SK-N-SH (cell line): ENCODE measurements around the gene FRMD8. TPM values are rescaled to one million over a fixed set of nuclear protein-coding genes. Genes with fewer than 3 reads are reported as not detected.

Experiments
- CTCF ChIA-PET: fragments of 300-600, 350-600 bp; formaldehyde crosslinking; extraction: SDS; loops from one replicate; lab custom pipeline; 2021; lab: Yijun Ruan, JAX
- POLR2A ChIA-PET: fragments of 350-600 bp; sonication (Branson Sonifier 250); formaldehyde crosslinking; extraction: SDS; loops from one replicate; lab custom pipeline; 2020; ENCODE audit warnings: antibody characterized with exemption, inconsistent platforms; lab: Yijun Ruan, JAX
- DNase-seq: peaks from one replicate; pipeline ENCODE4 v3.0.0; 2012
- H2AFZ ChIP-seq: fragments of 200-600 bp; sonication (generic); 2 replicates; pipeline ENCODE4 v1.8.1; 2016; ENCODE audit warnings: antibody characterized with exemption, mild to moderate bottlenecking, low read depth
- H3F3A ChIP-seq: fragments of 200-600 bp; sonication (generic); replicated peaks from 2 replicates; pipeline ENCODE3; 2016; ENCODE audit warnings: antibody characterized with exemption, mild to moderate bottlenecking; ENCODE audit not compliant: insufficient read depth
- H3K27ac ChIP-seq, 2 experiments: fragments of 200-500 bp in 1 of 2; fragments of 200-600 bp in 1 of 2; sonication (Bioruptor generic) in 1 of 2; sonication (generic), shearing (Covaris generic) in 1 of 2; 2 replicates each; pipeline versions ENCODE4 v1.5.1 to v1.6.1; 2014 to 2016; ENCODE audit warnings: low read depth in 2 of 2, inconsistent platforms in 1 of 2, low read length in 1 of 2, mild to moderate bottlenecking in 1 of 2, mixed read lengths in 1 of 2
- H3K27me3 ChIP-seq: fragments of 200-600 bp; sonication (generic), shearing (Covaris generic); 2 replicates; pipeline ENCODE4 v1.6.1; 2016; ENCODE audit warnings: mixed run types; ENCODE audit not compliant: insufficient read depth
- H3K36me3 ChIP-seq, 2 experiments: fragments of 200-500 bp in 1 of 2; fragments of 200-600 bp in 1 of 2; sonication (Bioruptor generic) in 1 of 2; sonication (generic) in 1 of 2; replicated peaks in 1 of 2; 2 replicates each; pipeline versions ENCODE3 to v1.5.1; 2014 to 2016; ENCODE audit warnings: low read length in 1 of 2, mild to moderate bottlenecking in 1 of 2; ENCODE audit not compliant: insufficient read depth in 2 of 2, control insufficient read depth in 1 of 2
- H3K4me1 ChIP-seq, 2 experiments: fragments of 200-500 bp in 1 of 2; fragments of 200-600 bp in 1 of 2; sonication (Bioruptor generic) in 1 of 2; sonication (generic), shearing (Covaris generic) in 1 of 2; 2 replicates each; pipeline versions ENCODE4 v1.5.1 to v1.6.1; 2014 to 2016; ENCODE audit warnings: low read depth in 1 of 2, low read length in 1 of 2, mixed run types in 1 of 2; ENCODE audit not compliant: insufficient read depth in 2 of 2, control insufficient read depth in 1 of 2
- H3K4me2 ChIP-seq: fragments of 200-600 bp; sonication (generic), shearing (Covaris generic); 2 replicates; pipeline ENCODE4 v1.6.1; 2017; ENCODE audit warnings: mixed run types
- H3K4me3 ChIP-seq, 2 experiments: fragments of 200-500 bp in 1 of 2; fragments of 200-600 bp in 1 of 2; sonication (Bioruptor generic) in 1 of 2; sonication (generic), shearing (Covaris generic) in 1 of 2; 2 replicates each; pipeline versions ENCODE4 v1.5.1 to v1.8.1; 2014 to 2016; ENCODE audit warnings: low read depth in 2 of 2, inconsistent platforms in 1 of 2, low read length in 1 of 2, mild to moderate bottlenecking in 1 of 2, mixed read lengths in 1 of 2, moderate library complexity in 1 of 2
- H3K79me2 ChIP-seq: fragments of 200-600 bp; sonication (generic); 2 replicates; pipeline ENCODE4 v1.8.1; 2017; ENCODE audit warnings: mild to moderate bottlenecking; ENCODE audit not compliant: insufficient read depth
- H3K9ac ChIP-seq: fragments of 200-600 bp; sonication (generic); 2 replicates; pipeline ENCODE4 v1.6.1; 2017; ENCODE audit warnings: mixed run types
- H3K9me2 ChIP-seq: fragments of 200-600 bp; sonication (generic); 2 replicates; pipeline ENCODE4 v1.6.1; 2017; ENCODE audit warnings: mixed run types
- H3K9me3 ChIP-seq: fragments of 200-600 bp; sonication (generic); 2 replicates; pipeline ENCODE4 v1.6.1; 2017; ENCODE audit warnings: mixed run types, mild to moderate bottlenecking, moderate library complexity
- H4K20me1 ChIP-seq: fragments of 200-600 bp; sonication (generic); 2 replicates; pipeline ENCODE4 v1.6.1; 2017; ENCODE audit warnings: mild to moderate bottlenecking, mixed run types; ENCODE audit not compliant: insufficient read depth
- CHD2 ChIP-seq: fragments of 150-350 bp; IDR thresholded peaks from 2 replicates; pipeline ENCODE4 v1.6.1; 2018; ENCODE audit warnings: low read length; ENCODE audit not compliant: partially characterized antibody
- ELF1 ChIP-seq: IDR thresholded peaks from 2 replicates; pipeline ENCODE4 v1.4.0; 2012
- EP300 ChIP-seq, 2 experiments: IDR thresholded peaks; 2 replicates each; pipeline versions ENCODE4 v1.4.0 to v1.6.1; 2012; ENCODE audit warnings: borderline replicate concordance in 1 of 2, low read depth in 1 of 2, low read length in 1 of 2
- EZH2phosphoT487 ChIP-seq: fragments of 200-600 bp; sonication (generic); IDR thresholded peaks from 2 replicates; pipeline ENCODE4 v1.6.1; 2017; ENCODE audit warnings: low read depth, mixed run types, mild to moderate bottlenecking, antibody characterized with exemption, moderate library complexity, borderline replicate concordance
- MEF2A ChIP-seq: IDR thresholded peaks from 2 replicates; pipeline ENCODE4 v1.4.0; 2012; ENCODE audit warnings: low read depth, borderline replicate concordance
- MXI1 ChIP-seq: IDR thresholded peaks from 2 replicates; pipeline ENCODE4 v1.6.1; 2012; ENCODE audit warnings: mild to moderate bottlenecking, low read depth, low read length, improper control_type of control experiment
- NFIC ChIP-seq: IDR thresholded peaks from 2 replicates; pipeline ENCODE4 v1.4.0; 2012; ENCODE audit warnings: borderline replicate concordance
- SIN3A ChIP-seq: IDR thresholded peaks from 2 replicates; pipeline ENCODE4 v1.6.1; 2012; ENCODE audit warnings: low read depth, mild to moderate bottlenecking, low read length, moderate library complexity, borderline replicate concordance
- USF2 ChIP-seq: fragments of 150-350 bp; IDR thresholded peaks from 2 replicates; pipeline ENCODE4 v1.6.1; 2017; ENCODE audit warnings: antibody characterized with exemption, low read length, low read depth, borderline replicate concordance
- WGBS: methylation state at CpG from one replicate; pipeline ENCODE4 v1.1.6; 2017; ENCODE audit warnings: low lambda C conversion rate; 5-methylcytosine and 5-hydroxymethylcytosine counted together
- polyA plus RNA-seq, 3 experiments: library from polyadenylated mRNA; depleted of rRNA; stranded (reverse); fragments of >200 nt; gene quantifications; 2 replicates each; pipeline ENCODE4 v1.2.3, GENCODE V29; 2012
- TF ChIP-seq, protein P1 (sequence below): fragments of 150-350 bp; IDR thresholded peaks from 2 replicates; pipeline ENCODE4 v1.6.1; 2016; ENCODE audit warnings: mild to moderate bottlenecking, low read depth, low read length

FRMD8 gene
- polyA plus RNA-seq, 1 of the 3 experiments (the other 2 are of a cell fraction): 19.0 TPM

GRCh38 chr11:65401803-65402248 is 15.4 kb downstream of the FRMD8 start:
- peaks cover 14% of the 10 kb centered on the region in 2 experiments for H3K36me3 ChIP-seq
- ChIA-PET CTCF (interaction anchor here (0.6 to 7.0 kb wide), 2 partner anchors 14 to 109 kb away, joined by 4 to 40 read pairs; no protein-coding TSS in a partner anchor), POLR2A (interaction anchor here (0.6 kb wide), 1 partner anchor 26 kb away, joined by 4 read pairs; no protein-coding TSS in a partner anchor)

GRCh38 chr11:65402790-65403189 is 16.4 kb downstream of the FRMD8 start:
- Histone ChIP-seq H3K9ac (no peak overlapping the region), H3K36me3 (peaks cover 14% of the 10 kb centered on the region in 2 experiments), H3K9me3 (no peaks in the 10 kb centered on the region), H4K20me1 (no peaks in the 10 kb centered on the region), H2AFZ (no peak overlapping the region), H3K79me2 (no peaks in the 10 kb centered on the region), H3K27me3 (no peaks in the 10 kb centered on the region), H3K4me3 (no peak overlapping the region), H3F3A (peaks cover 3% of the 10 kb centered on the region), H3K4me2 (no peak overlapping the region), H3K4me1 (no peaks in the 10 kb centered on the region), H3K9me2 (no peaks in the 10 kb centered on the region), H3K27ac (no peak overlapping the region)
- POLR2A ChIA-PET: no interaction called here
- CTCF ChIA-PET: interaction anchor here (7.0 kb wide), 1 partner anchor 13 kb away, joined by 40 read pairs; no protein-coding TSS in a partner anchor
- DNase-seq: no peak
- no peak for TF ChIP-seq NFIC
- no peak for TF ChIP-seq USF2
- TF ChIP-seq ELF1: no peak
- TF ChIP-seq, protein P1, sequence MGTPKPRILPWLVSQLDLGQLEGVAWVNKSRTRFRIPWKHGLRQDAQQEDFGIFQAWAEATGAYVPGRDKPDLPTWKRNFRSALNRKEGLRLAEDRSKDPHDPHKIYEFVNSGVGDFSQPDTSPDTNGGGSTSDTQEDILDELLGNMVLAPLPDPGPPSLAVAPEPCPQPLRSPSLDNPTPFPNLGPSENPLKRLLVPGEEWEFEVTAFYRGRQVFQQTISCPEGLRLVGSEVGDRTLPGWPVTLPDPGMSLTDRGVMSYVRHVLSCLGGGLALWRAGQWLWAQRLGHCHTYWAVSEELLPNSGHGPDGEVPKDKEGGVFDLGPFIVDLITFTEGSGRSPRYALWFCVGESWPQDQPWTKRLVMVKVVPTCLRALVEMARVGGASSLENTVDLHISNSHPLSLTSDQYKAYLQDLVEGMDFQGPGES: no peak
- TF ChIP-seq EP300 (IDR thresholded peaks at IDR 0.05; ENCODE audit: borderline replicate concordance in 1 of 2, low read depth in 1 of 2, low read length in 1 of 2): no peak
- TF ChIP-seq SIN3A: no peak
- TF ChIP-seq CHD2: no peak
- WGBS: 92% methylated on average over 2 of the region's 2 CpGs

More at GRCh38 chr11:65401803-65402248, 15.4 kb downstream of the FRMD8 start:
- no peak for DNase-seq
- Histone ChIP-seq H3K27ac (no peak overlapping the region), H3K79me2 (no peaks in the 10 kb centered on the region), H3F3A (peaks cover 3% of the 10 kb centered on the region), H3K4me2 (no peak overlapping the region), H3K4me1 (no peaks in the 10 kb centered on the region), H3K9me2 (no peaks in the 10 kb centered on the region), H3K4me3 (no peak overlapping the region)
- no peak for TF ChIP-seq MXI1
- no peak for TF ChIP-seq MEF2A
- no peak for TF ChIP-seq EZH2phosphoT487
- TF ChIP-seq, all 33 proteins: peak for 0
- H4K20me1 ChIP-seq: no peaks in the 10 kb centered on the region
- no peaks in the 10 kb centered on the region for H3K9me3 ChIP-seq
- no peak overlapping the region for H2AFZ ChIP-seq
- H3K9ac ChIP-seq: no peak overlapping the region
- WGBS: 94% methylated on average over 10 of the region's 10 CpGs
- no peaks in the 10 kb centered on the region for H3K27me3 ChIP-seq
